H1 (cell line): ENCODE data around the gene MIDN. TPM values are rescaled to one million over a fixed set of nuclear protein-coding genes. Genes with fewer than 3 reads are reported as not detected.

Experiments
- CTCF ChIA-PET: fragments of 300-600 bp; sonication (Branson Sonifier 250); formaldehyde crosslinking; loops from one replicate; lab custom pipeline; 2021; ENCODE audit not compliant: partially characterized antibody; lab: Charles Lee
- POLR2A ChIA-PET: fragments of 300-600 bp; sonication (Branson Sonifier 250); formaldehyde crosslinking; loops from one replicate; lab custom pipeline; 2021; ENCODE audit warnings: inconsistent platforms; ENCODE audit not compliant: partially characterized antibody; lab: Charles Lee
- DNase-seq, 2 experiments: peaks; one replicate each; pipeline versions ENCODE4 v3.0.0 to v3.0.0-alpha.2; 2010 to 2022; ENCODE audit warnings: low spot score in 2 of 2, low read depth in 1 of 2, mixed read lengths in 1 of 2
- FAIRE-seq: peaks from 2 replicates; lab custom pipeline; 2011; peaks lifted over from hg19 to GRCh38; lab: Jason Lieb, UNC
- H2AFZ ChIP-seq: 2 replicates; pipeline ENCODE4 v1.8.1; 2012; ENCODE audit warnings: low read length, inconsistent platforms
- H2AK5ac ChIP-seq: 2 replicates; pipeline ENCODE4 v1.6.1; 2013; ENCODE audit warnings: low read depth, low read length
- H2BK120ac ChIP-seq: replicated peaks from 2 replicates; pipeline ENCODE3; 2013; ENCODE audit warnings: low read depth, low read length, inconsistent platforms
- H2BK12ac ChIP-seq: 2 replicates; pipeline ENCODE4 v1.6.1; 2013; ENCODE audit warnings: low read depth, low read length
- H2BK15ac ChIP-seq: 2 replicates; pipeline ENCODE4 v1.6.1; 2013; ENCODE audit warnings: low read length
- H2BK20ac ChIP-seq: 2 replicates; pipeline ENCODE4 v1.6.1; 2013; ENCODE audit warnings: low read length
- H2BK5ac ChIP-seq: 2 replicates; pipeline ENCODE4 v1.6.1; 2013; ENCODE audit warnings: low read depth, low read length
- H3K14ac ChIP-seq: 2 replicates; pipeline ENCODE4 v1.6.1; 2013; ENCODE audit warnings: inconsistent platforms; ENCODE audit not compliant: insufficient read length
- H3K18ac ChIP-seq: 2 replicates; pipeline ENCODE4 v1.6.1; 2013; ENCODE audit warnings: low read length; ENCODE audit errors: extremely low read depth
- H3K23ac ChIP-seq: 2 replicates; pipeline ENCODE4 v1.6.1; 2013; ENCODE audit warnings: inconsistent platforms; ENCODE audit not compliant: insufficient read length
- H3K23me2 ChIP-seq: 2 replicates; pipeline ENCODE4 v1.6.1; 2013; ENCODE audit warnings: low read depth, low read length
- H3K27ac ChIP-seq: 2 replicates; pipeline ENCODE4 v1.6.1; 2011; ENCODE audit warnings: low read depth, low read length, inconsistent platforms
- H3K27me3 ChIP-seq, 4 experiments: replicated peaks in 1 of 4; 1 replicate in 1 of 4; 2 replicates in 3 of 4; pipeline versions ENCODE4 v1.6.1 to v1.8.1; 2011 to 2013; ENCODE audit warnings: low read length in 3 of 4, mild to moderate bottlenecking in 3 of 4, inconsistent platforms in 2 of 4, mixed read lengths in 2 of 4, moderate library complexity in 1 of 4; ENCODE audit not compliant: control insufficient read depth in 3 of 4, insufficient read depth in 3 of 4; ENCODE audit errors: extremely low read depth in 1 of 4
- H3K36me3 ChIP-seq, 4 experiments: 2 replicates each; pipeline versions ENCODE4 v1.6.1 to v1.8.1; 2011 to 2013; ENCODE audit warnings: mild to moderate bottlenecking in 4 of 4, low read length in 3 of 4, moderate library complexity in 2 of 4, control low read depth in 1 of 4, inconsistent platforms in 1 of 4; ENCODE audit not compliant: insufficient read depth in 4 of 4, control insufficient read depth in 2 of 4
- H3K4ac ChIP-seq: replicated peaks from 2 replicates; pipeline ENCODE3; 2013; ENCODE audit warnings: low read length, low read depth, mixed read lengths, inconsistent platforms; ENCODE audit not compliant: insufficient read length
- H3K4me1 ChIP-seq, 4 experiments: replicated peaks in 1 of 4; 1 replicate in 1 of 4; 2 replicates in 3 of 4; pipeline versions ENCODE4 v1.6.1 to v1.8.1; 2011 to 2013; ENCODE audit warnings: low read length in 3 of 4, inconsistent platforms in 2 of 4, mixed read lengths in 1 of 4; ENCODE audit not compliant: insufficient read depth in 4 of 4, control insufficient read depth in 3 of 4
- H3K4me2 ChIP-seq, 2 experiments: 2 replicates each; pipeline versions ENCODE4 v1.6.1 to v1.8.1; 2011 to 2013; ENCODE audit warnings: low read depth in 2 of 2, low read length in 2 of 2, control low read depth in 1 of 2, inconsistent platforms in 1 of 2, mild to moderate bottlenecking in 1 of 2; ENCODE audit not compliant: insufficient read depth in 1 of 2
- H3K4me3 ChIP-seq, 4 experiments: fragments of 200-600, 300-600 bp in 1 of 4; sonication (generic), shearing (Covaris generic), sonication (Bioruptor Twin) in 1 of 4; 2 replicates each; pipeline versions ENCODE4 v1.5.1 to v1.8.1; 2011 to 2016; ENCODE audit warnings: low read length in 4 of 4, low read depth in 3 of 4, control low read depth in 2 of 4, inconsistent platforms in 2 of 4, mild to moderate bottlenecking in 2 of 4, mixed read lengths in 1 of 4, moderate library complexity in 1 of 4; ENCODE audit not compliant: insufficient read depth in 2 of 4; ENCODE audit errors: extremely low read depth in 1 of 4
- H3K56ac ChIP-seq: replicated peaks from 2 replicates; pipeline ENCODE3; 2013; ENCODE audit warnings: low read depth, mild to moderate bottlenecking, mixed read lengths, low read length, inconsistent platforms; ENCODE audit not compliant: insufficient read length
- H3K79me1 ChIP-seq: 2 replicates; pipeline ENCODE4 v1.6.1; 2013; ENCODE audit warnings: low read depth, low read length, control low read depth
- H3K79me2 ChIP-seq, 2 experiments: 2 replicates each; pipeline versions ENCODE4 v1.6.1 to v1.8.1; 2012 to 2013; ENCODE audit warnings: low read length in 2 of 2, mild to moderate bottlenecking in 2 of 2, inconsistent platforms in 1 of 2; ENCODE audit not compliant: insufficient read depth in 2 of 2, control insufficient read depth in 1 of 2
- H3K9ac ChIP-seq, 4 experiments: replicated peaks in 1 of 4; 1 replicate in 1 of 4; 2 replicates in 3 of 4; pipeline versions ENCODE4 v1.6.1 to v1.8.1; 2011 to 2013; ENCODE audit warnings: low read depth in 3 of 4, low read length in 3 of 4, control low read depth in 2 of 4, mild to moderate bottlenecking in 2 of 4, moderate library complexity in 2 of 4, inconsistent platforms in 1 of 4; ENCODE audit errors: extremely low read depth in 1 of 4
- H3K9me3 ChIP-seq, 2 experiments: 2 replicates each; pipeline versions ENCODE4 v1.6.1 to v1.8.1; 2012 to 2013; ENCODE audit warnings: mild to moderate bottlenecking in 2 of 2, moderate library complexity in 2 of 2, control low read depth in 1 of 2, inconsistent platforms in 1 of 2, low read depth in 1 of 2, low read length in 1 of 2, mixed read lengths in 1 of 2; ENCODE audit not compliant: insufficient read depth in 2 of 2
- H4K20me1 ChIP-seq, 2 experiments: replicated peaks in 1 of 2; 2 replicates each; pipeline versions ENCODE3 to v1.8.1; 2011 to 2013; ENCODE audit warnings: inconsistent platforms in 2 of 2, low read length in 2 of 2, mild to moderate bottlenecking in 1 of 2; ENCODE audit not compliant: insufficient read depth in 2 of 2, control insufficient read depth in 1 of 2
- H4K5ac ChIP-seq: 2 replicates; pipeline ENCODE4 v1.6.1; 2013; ENCODE audit warnings: low read length, low read depth, mixed read lengths, inconsistent platforms; ENCODE audit not compliant: insufficient read length
- H4K8ac ChIP-seq: 2 replicates; pipeline ENCODE4 v1.8.0; 2013; ENCODE audit warnings: mild to moderate bottlenecking, moderate library complexity, low read length, inconsistent platforms; ENCODE audit not compliant: insufficient read depth; ENCODE audit errors: extremely low read depth
- H4K91ac ChIP-seq: replicated peaks from 2 replicates; pipeline ENCODE3; 2013; ENCODE audit warnings: low read length, mixed read lengths, inconsistent platforms; ENCODE audit not compliant: insufficient read length
- RAD21 ChIP-seq, 2 experiments: IDR thresholded peaks in 1 of 2; conservative IDR thresholded peaks in 1 of 2; 2 replicates each; pipeline ENCODE4 v1.6.1; 2011; ENCODE audit warnings: low read depth in 2 of 2, low read length in 2 of 2, improper control_type of control experiment in 1 of 2, inconsistent platforms in 1 of 2, mild to moderate bottlenecking in 1 of 2, moderate library complexity in 1 of 2
- SP2 ChIP-seq: IDR thresholded peaks from 2 replicates; pipeline ENCODE4 v1.6.1; 2012; ENCODE audit warnings: mild to moderate bottlenecking, low read length, inconsistent platforms
- SRF ChIP-seq: IDR thresholded peaks from 2 replicates; pipeline ENCODE4 v1.6.1; 2011; ENCODE audit warnings: mild to moderate bottlenecking, low read depth, low read length, moderate library complexity
- WGBS, 2 experiments: shearing (Covaris generic) in 1 of 2; methylation state at CpG; one replicate each; pipeline versions ENCODE4 v1.1.6 to v1.1.7; 2013 to 2015; ENCODE audit warnings: low lambda C conversion rate in 2 of 2, mixed read lengths in 2 of 2, inconsistent platforms in 1 of 2, low coverage in 1 of 2, missing lambda C conversion rate in 1 of 2; ENCODE audit not compliant: insufficient replicate concordance in 2 of 2, insufficient coverage in 1 of 2, insufficient read length in 1 of 2; ENCODE audit errors: extremely low coverage in 1 of 2, missing lambda C conversion rate in 1 of 2; 5-methylcytosine and 5-hydroxymethylcytosine counted together
- polyA plus RNA-seq, 7 experiments: library from polyadenylated mRNA; depleted of rRNA in 3 of 7; stranded (reverse) in 5 of 7; unstranded in 2 of 7; fragments of >200 nt in 5 of 7; fragments of 200-250 nt in 2 of 7; gene quantifications; 1 replicate in 5 of 7; 2 replicates in 1 of 7; 4 replicates in 1 of 7; pipeline versions ENCODE4 v1.2.1 to v1.2.3, GENCODE V29; 2011 to 2013; ENCODE audit warnings: missing spikeins in 2 of 7, mixed read lengths in 2 of 7
- total RNA-seq: library from RNA; stranded (reverse); fragmentation: NEBNext Ultra II Directional; extraction: Animal tissue kit (Norgen Biotek cat#: 25700); gene quantifications from 2 replicates; pipeline ENCODE4 v1.2.1, GENCODE V29; 2021

The MIDN gene
- total and polyA plus RNA-seq, 2 of the 8 experiments (the other 6 are each of a cell fraction or from before 2014, with no cell fraction given), result 39.8 to 159 TPM

DNA sequence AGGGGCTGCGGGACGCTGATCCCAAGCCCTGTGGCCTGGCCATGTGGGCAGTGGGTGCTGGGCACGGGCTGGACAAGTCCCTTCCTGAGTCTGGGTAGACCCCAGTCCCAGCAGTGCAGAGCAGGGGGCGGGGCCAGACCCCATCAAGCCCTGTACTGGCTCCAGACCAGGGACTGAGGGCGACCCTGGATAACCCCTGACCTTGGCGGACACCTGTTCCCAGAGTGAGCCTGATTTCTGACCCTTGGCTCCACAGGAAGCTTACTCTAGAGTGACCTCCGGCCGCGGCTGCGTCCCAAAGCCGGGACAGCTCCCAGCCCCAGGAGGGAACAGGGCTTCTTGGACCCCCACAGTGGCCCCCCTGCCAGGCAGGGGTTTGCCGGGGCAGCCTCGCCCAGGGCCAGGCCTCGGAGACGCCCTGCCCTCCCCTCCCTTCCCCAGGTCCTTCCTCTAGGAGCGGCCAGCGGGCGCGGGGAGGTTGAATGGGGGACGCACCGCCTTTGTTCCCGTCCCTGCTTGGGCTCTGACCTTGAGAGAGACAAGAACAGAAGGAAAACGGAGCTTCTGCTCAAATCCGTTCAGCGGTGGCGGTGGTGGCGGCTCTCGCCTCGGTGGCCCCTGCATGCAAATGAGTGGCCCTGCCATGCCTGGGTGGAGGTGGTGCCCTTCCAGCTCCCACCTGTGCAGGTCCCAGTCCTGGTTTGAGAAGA lies 35.0 kb downstream of the MIDN start:
- no peak overlapping the region for H3K56ac ChIP-seq
- ChIA-PET POLR2A (interaction anchor here (0.6 to 3.7 kb wide), 14 partner anchors 8 to 184 kb away, joined by 3 to 35 read pairs (median 4); partner anchors contain the start of genes ATP5F1D, CIRBP and FAM174C), CTCF (interaction anchor here (1.0 to 2.3 kb wide), 10 partner anchors 28 to 188 kb away, joined by 3 to 7 read pairs (median 4); no protein-coding TSS in a partner anchor)
- no peaks in the 10 kb centered on the region for H3K79me1 ChIP-seq
- DNase-seq, result no peak
- no peak overlapping the region for H4K91ac ChIP-seq
- no peak overlapping the region for H3K4ac ChIP-seq
- FAIRE-seq, result no peak
- peak overlapping the region; percentile 76 for H4K8ac ChIP-seq
- H3K9ac ChIP-seq, result no peak overlapping the region
- H3K27me3 ChIP-seq, result peaks cover 0 to 21% (median 12%) of the 10 kb centered on the region in 4 experiments; a peak in 5 of 7 replicates
- H3K4me3 ChIP-seq, result no peak overlapping the region
- H3K23me2 ChIP-seq, result peaks cover 3% of the 10 kb centered on the region; the same call in 1 of the 2 replicates
- H2BK12ac ChIP-seq, result no peak overlapping the region; the same call in 1 of the 2 replicates
- no peak overlapping the region for H3K4me2 ChIP-seq
- H3K23ac ChIP-seq, result no peak overlapping the region
- no peaks in the 10 kb centered on the region for H3K79me2 ChIP-seq
- H3K27ac ChIP-seq, result no peak overlapping the region
- H2BK15ac ChIP-seq, result no peak overlapping the region
- H3K14ac ChIP-seq, result no peak overlapping the region
- no peak for TF ChIP-seq RAD21 (IDR thresholded peaks at IDR 0.05 in 1 of 2, conservative IDR thresholded peaks at IDR 0.05 in 1 of 2; ENCODE audit: low read depth in 2 of 2, low read length in 2 of 2)
- TF ChIP-seq SRF, result no peak
- TF ChIP-seq SP2, result no peak
- H3K9me3 ChIP-seq, result no peaks in the 10 kb centered on the region
- WGBS, 2 experiments, result 88% methylated on average over 25 of the region's 29 CpGs; no CpG with 5 or more reads in 1 of the 2 experiments
- H2BK20ac ChIP-seq, result 0 out of 2 replicates have a peak overlapping the region, but pooled peaks have one; percentile 48
- H3K4me1 ChIP-seq, result peaks cover 0 to 20% (median 9%) of the 10 kb centered on the region in 4 experiments; a peak in 5 of 7 replicates
- no peak overlapping the region for H2AK5ac ChIP-seq
- no peak overlapping the region for H4K5ac ChIP-seq
- H3K36me3 ChIP-seq, result peaks cover 0 to 5% (median 0%) of the 10 kb centered on the region in 4 experiments; a peak in 1 of 8 replicates
- H3K18ac ChIP-seq, result no peak overlapping the region
- no peak overlapping the region for H2BK120ac ChIP-seq
- H2AFZ ChIP-seq, result no peak overlapping the region
- no peak overlapping the region for H2BK5ac ChIP-seq
- H4K20me1 ChIP-seq, result peaks cover 0 to 10% of the 10 kb centered on the region in 2 experiments
